Mesenchymal stem cell (in vitro differentiated cells and primary cell): ENCODE results near the gene CXorf49B.
"Not testable (repeated sequence)": the region's sequence is repeated elsewhere in the genome, so short reads cannot be mapped to it uniquely, and the experiment has no call there.

Experiments
- DNase-seq: peaks from one replicate; pipeline ENCODE4 v3.0.0-alpha.2; 2013
- H2AFZ ChIP-seq: one replicate; pipeline ENCODE4 v1.6.1; 2013; ENCODE audit warnings: low read depth, mild to moderate bottlenecking, control low read depth, inconsistent platforms, low read length, moderate library complexity
- H2AK5ac ChIP-seq: 2 replicates; pipeline ENCODE4 v1.6.1; 2013; ENCODE audit warnings: low read length, moderate library complexity, mild to moderate bottlenecking, inconsistent platforms; ENCODE audit not compliant: severe bottlenecking
- H2BK120ac ChIP-seq: one replicate; pipeline ENCODE4 v1.6.1; 2013; ENCODE audit warnings: low read depth, mild to moderate bottlenecking, inconsistent platforms, low read length, moderate library complexity
- H2BK12ac ChIP-seq, 2 experiments: one replicate each; pipeline ENCODE4 v1.6.1; 2013; ENCODE audit warnings: inconsistent platforms in 2 of 2, low read length in 2 of 2, mild to moderate bottlenecking in 2 of 2, moderate library complexity in 2 of 2, control low read depth in 1 of 2
- H2BK15ac ChIP-seq: one replicate; pipeline ENCODE4 v1.6.1; 2013; ENCODE audit warnings: mild to moderate bottlenecking, low read depth, inconsistent platforms; ENCODE audit not compliant: poor library complexity, severe bottlenecking
- H2BK5ac ChIP-seq: 2 replicates; pipeline ENCODE4 v1.6.1; 2013; ENCODE audit warnings: low read depth, mild to moderate bottlenecking, low read length, control low read depth, inconsistent platforms; ENCODE audit not compliant: poor library complexity, severe bottlenecking
- H3K14ac ChIP-seq, 2 experiments: one replicate each; pipeline ENCODE4 v1.6.1; 2013; ENCODE audit warnings: inconsistent platforms in 2 of 2, low read length in 2 of 2, control low read depth in 1 of 2, mild to moderate bottlenecking in 1 of 2, moderate library complexity in 1 of 2
- H3K18ac ChIP-seq, 2 experiments: one replicate each; pipeline ENCODE4 v1.6.1; 2013; ENCODE audit warnings: inconsistent platforms in 2 of 2, low read length in 2 of 2, control low read depth in 1 of 2, low read depth in 1 of 2, mild to moderate bottlenecking in 1 of 2
- H3K23ac ChIP-seq, 2 experiments: one replicate each; pipeline ENCODE4 v1.6.1; 2013; ENCODE audit warnings: inconsistent platforms in 2 of 2, low read length in 2 of 2, mild to moderate bottlenecking in 2 of 2, moderate library complexity in 2 of 2, control low read depth in 1 of 2
- H3K27ac ChIP-seq: 2 replicates; pipeline ENCODE4 v1.5.1; 2013; ENCODE audit warnings: mild to moderate bottlenecking, moderate library complexity, low read length, control low read depth, inconsistent platforms; ENCODE audit not compliant: poor library complexity, severe bottlenecking
- H3K27me3 ChIP-seq, 2 experiments: 2 replicates each; pipeline versions ENCODE4 v1.6.1 to v1.7.0; 2013; ENCODE audit warnings: low read length in 2 of 2, mild to moderate bottlenecking in 2 of 2, moderate library complexity in 2 of 2, control low read depth in 1 of 2, inconsistent platforms in 1 of 2; ENCODE audit not compliant: control insufficient read depth in 1 of 2, insufficient read depth in 1 of 2
- H3K36me3 ChIP-seq, 2 experiments: 2 replicates each; pipeline versions ENCODE4 v1.6.1 to v1.7.0; 2013; ENCODE audit warnings: low read length in 2 of 2, control low read depth in 1 of 2, inconsistent platforms in 1 of 2, low read depth in 1 of 2, mild to moderate bottlenecking in 1 of 2; ENCODE audit not compliant: insufficient read depth in 2 of 2, control insufficient read depth in 1 of 2
- H3K4ac ChIP-seq, 2 experiments: one replicate each; pipeline ENCODE4 v1.6.1; 2013; ENCODE audit warnings: inconsistent platforms in 2 of 2, low read length in 2 of 2, mild to moderate bottlenecking in 2 of 2, moderate library complexity in 2 of 2, control low read depth in 1 of 2, low read depth in 1 of 2
- H3K4me1 ChIP-seq: 2 replicates; pipeline ENCODE4 v1.6.1; 2013; ENCODE audit warnings: low read depth, low read length, control low read depth; ENCODE audit not compliant: control insufficient read depth, insufficient read depth
- H3K4me2 ChIP-seq: 2 replicates; pipeline ENCODE4 v1.6.1; 2013; ENCODE audit warnings: low read length, mild to moderate bottlenecking, inconsistent platforms; ENCODE audit not compliant: poor library complexity, severe bottlenecking
- H3K4me3 ChIP-seq, 2 experiments: 2 replicates each; pipeline versions ENCODE4 v1.5.1 to v1.7.0; 2013; ENCODE audit warnings: low read length in 2 of 2, mild to moderate bottlenecking in 2 of 2, control low read depth in 1 of 2, low read depth in 1 of 2; ENCODE audit not compliant: insufficient read depth in 1 of 2
- H3K79me1 ChIP-seq: replicated peaks from 2 replicates; pipeline ENCODE4 v1.6.1; 2013; ENCODE audit warnings: mild to moderate bottlenecking, control low read depth, low read length, inconsistent platforms; ENCODE audit not compliant: poor library complexity, severe bottlenecking
- H3K9ac ChIP-seq: 2 replicates; pipeline ENCODE4 v1.7.0; 2013; ENCODE audit warnings: mild to moderate bottlenecking, low read length, moderate library complexity
- H3K9me3 ChIP-seq: 2 replicates; pipeline ENCODE4 v1.7.0; 2013; ENCODE audit warnings: mild to moderate bottlenecking, low read length; ENCODE audit not compliant: control insufficient read depth
- H4K8ac ChIP-seq: one replicate; pipeline ENCODE4 v1.6.1; 2013; ENCODE audit warnings: inconsistent platforms, mild to moderate bottlenecking, low read length, moderate library complexity
- H4K91ac ChIP-seq: one replicate; pipeline ENCODE4 v1.6.1; 2013; ENCODE audit warnings: mild to moderate bottlenecking, low read length, inconsistent platforms
- WGBS: methylation state at CpG from one replicate; pipeline ENCODE4 v1.1.7; 2013; ENCODE audit warnings: mixed read lengths; 5-methylcytosine and 5-hydroxymethylcytosine counted together

Gene CXorf49B

DNA sequence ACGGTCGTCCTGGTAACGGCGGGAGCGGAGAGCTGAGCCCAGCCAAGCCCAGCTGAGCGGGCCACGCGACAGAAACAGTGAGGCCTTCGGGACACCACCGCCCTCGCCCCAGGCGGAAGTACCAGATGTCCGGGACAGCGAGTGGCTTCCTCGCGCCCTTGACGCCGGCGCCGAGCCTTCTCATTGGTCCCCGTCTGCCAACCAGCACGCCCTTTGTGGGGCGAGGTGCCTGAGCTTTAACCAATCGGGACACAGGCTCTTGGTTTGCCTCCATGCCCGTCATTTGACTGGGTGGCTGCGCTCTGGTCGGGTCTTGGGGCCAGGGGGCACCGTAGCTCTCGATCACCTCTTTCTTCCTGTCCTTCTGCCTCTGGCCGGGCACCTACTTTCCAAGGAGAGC lies 45.0 kb upstream of the CXorf49B start, which contains the start of gene CXorf49:
Gene CXorf49 (minus strand): TSS at position 101 of the 400 bp plus-strand sequence. CDS start 134 bp downstream, outside the sequence.
- not testable (repeated sequence) for H3K23ac ChIP-seq, H3K18ac ChIP-seq, H2AFZ ChIP-seq, H2BK120ac ChIP-seq, H3K36me3 ChIP-seq, DNase-seq, H3K4me2 ChIP-seq, H3K4me3 ChIP-seq, H2BK15ac ChIP-seq, H4K91ac ChIP-seq, H3K14ac ChIP-seq, H3K4me1 ChIP-seq, H2BK12ac ChIP-seq, H2AK5ac ChIP-seq, H2BK5ac ChIP-seq, H3K27ac ChIP-seq, H4K8ac ChIP-seq, H3K27me3 ChIP-seq, H3K4ac ChIP-seq, H3K9me3 ChIP-seq, H3K9ac ChIP-seq, H3K79me1 ChIP-seq
- WGBS = no CpG with 5 or more reads among the region's 30 CpGs

DNA sequence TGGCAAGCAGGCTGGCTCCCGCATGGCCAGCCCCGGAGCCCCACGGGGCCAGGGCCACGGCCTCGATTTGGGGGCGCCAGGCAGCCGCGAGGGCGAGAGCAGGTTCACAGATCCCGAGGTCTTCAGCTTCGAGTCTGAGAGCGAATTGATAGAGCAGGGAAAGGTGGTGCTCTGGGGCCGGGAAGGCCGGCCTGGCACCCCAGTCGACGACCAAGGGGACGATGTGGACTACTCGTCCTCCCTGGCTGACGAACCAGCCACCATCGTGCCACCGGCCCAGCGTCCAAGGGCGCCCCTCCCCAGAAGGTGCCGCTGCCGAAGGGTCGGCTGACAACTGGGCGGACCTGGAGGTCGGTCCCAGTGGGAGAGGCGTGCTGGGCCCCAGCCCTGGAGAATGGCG lies 44.0 kb upstream of the CXorf49B start:
- H2BK5ac ChIP-seq, H2BK12ac ChIP-seq, H4K8ac ChIP-seq, H2AK5ac ChIP-seq, H2BK15ac ChIP-seq, H3K4ac ChIP-seq, H3K79me1 ChIP-seq, H4K91ac ChIP-seq, H2BK120ac ChIP-seq, H3K4me1 ChIP-seq, H3K4me2 ChIP-seq, H3K23ac ChIP-seq, H3K18ac ChIP-seq, DNase-seq, H2AFZ ChIP-seq, H3K27ac ChIP-seq, H3K4me3 ChIP-seq, H3K36me3 ChIP-seq, H3K9ac ChIP-seq, H3K9me3 ChIP-seq, H3K27me3 ChIP-seq, H3K14ac ChIP-seq: not testable (repeated sequence)
- WGBS = no CpG with 5 or more reads among the region's 30 CpGs

DNA sequence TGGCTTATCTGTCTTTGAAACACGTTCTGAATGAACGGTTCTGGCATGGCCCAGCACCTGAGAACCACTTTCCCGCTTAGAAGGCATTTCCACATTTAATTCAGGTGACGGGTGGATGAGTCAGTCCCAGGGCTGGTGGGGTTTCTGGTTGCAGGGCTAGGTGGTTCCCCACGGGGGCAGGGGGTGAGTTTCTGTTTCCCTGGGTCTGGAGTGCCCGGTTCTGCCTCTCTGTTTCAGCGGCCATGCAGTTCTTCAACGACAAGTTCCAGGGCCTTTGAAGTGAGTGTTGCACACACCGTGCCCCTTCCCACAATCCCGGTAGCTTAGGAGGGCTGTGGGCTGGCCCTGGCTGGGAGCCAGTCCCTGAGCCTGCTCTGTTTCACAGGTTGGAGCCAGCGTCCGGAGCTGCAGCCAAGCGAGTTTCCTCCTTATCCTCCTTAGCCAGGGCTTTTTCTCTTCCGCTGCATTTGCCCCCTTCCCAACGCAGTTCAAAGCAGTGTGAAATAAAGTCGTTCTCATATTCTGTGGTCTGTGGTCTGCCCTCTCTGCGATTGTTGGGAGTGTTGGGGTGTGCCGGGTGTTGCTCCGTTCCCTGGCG lies 42.8 kb upstream of the CXorf49B start:
- not testable (repeated sequence) for H3K79me1 ChIP-seq, H2BK12ac ChIP-seq, H2AK5ac ChIP-seq, H3K23ac ChIP-seq, H3K4me1 ChIP-seq, H3K4ac ChIP-seq, H3K36me3 ChIP-seq, DNase-seq, H3K27me3 ChIP-seq, H4K91ac ChIP-seq, H4K8ac ChIP-seq, H2BK15ac ChIP-seq, H3K14ac ChIP-seq, H3K18ac ChIP-seq, H3K27ac ChIP-seq, H3K9me3 ChIP-seq, H3K9ac ChIP-seq, H2BK120ac ChIP-seq, H3K4me2 ChIP-seq, H2BK5ac ChIP-seq, H3K4me3 ChIP-seq, H2AFZ ChIP-seq
- no CpG with 5 or more reads among the region's 20 CpGs for WGBS

DNA sequence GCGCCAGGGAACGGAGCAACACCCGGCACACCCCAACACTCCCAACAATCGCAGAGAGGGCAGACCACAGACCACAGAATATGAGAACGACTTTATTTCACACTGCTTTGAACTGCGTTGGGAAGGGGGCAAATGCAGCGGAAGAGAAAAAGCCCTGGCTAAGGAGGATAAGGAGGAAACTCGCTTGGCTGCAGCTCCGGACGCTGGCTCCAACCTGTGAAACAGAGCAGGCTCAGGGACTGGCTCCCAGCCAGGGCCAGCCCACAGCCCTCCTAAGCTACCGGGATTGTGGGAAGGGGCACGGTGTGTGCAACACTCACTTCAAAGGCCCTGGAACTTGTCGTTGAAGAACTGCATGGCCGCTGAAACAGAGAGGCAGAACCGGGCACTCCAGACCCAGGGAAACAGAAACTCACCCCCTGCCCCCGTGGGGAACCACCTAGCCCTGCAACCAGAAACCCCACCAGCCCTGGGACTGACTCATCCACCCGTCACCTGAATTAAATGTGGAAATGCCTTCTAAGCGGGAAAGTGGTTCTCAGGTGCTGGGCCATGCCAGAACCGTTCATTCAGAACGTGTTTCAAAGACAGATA lies 2.4 kb upstream of the CXorf49B start:
- not testable (repeated sequence) for H3K4me3 ChIP-seq, H2AFZ ChIP-seq

More for the DNA sequence above, 2.4 kb upstream of the CXorf49B start:
- H3K14ac ChIP-seq, H2BK15ac ChIP-seq, H4K8ac ChIP-seq, H3K36me3 ChIP-seq, H3K23ac ChIP-seq, H3K79me1 ChIP-seq, H3K9ac ChIP-seq, H2BK120ac ChIP-seq, H4K91ac ChIP-seq, H2BK12ac ChIP-seq, H3K27me3 ChIP-seq, H3K18ac ChIP-seq, H2AK5ac ChIP-seq, H3K4me1 ChIP-seq, H2BK5ac ChIP-seq, H3K4me2 ChIP-seq, H3K27ac ChIP-seq, H3K9me3 ChIP-seq, H3K4ac ChIP-seq, DNase-seq: not testable (repeated sequence)
- no CpG with 5 or more reads among the region's 20 CpGs for WGBS
